Neural cell (in vitro differentiated cells): ENCODE data around the gene ZCCHC14.

Experiments
- EP300 ChIP-seq: fragments of 450-650 bp; conservative IDR thresholded peaks from 2 replicates; pipeline ENCODE4 v1.6.1; 2014; ENCODE audit warnings: antibody characterized with exemption, mild to moderate bottlenecking, moderate library complexity; ENCODE audit not compliant: poor library complexity, severe bottlenecking
- EZH2 ChIP-seq: fragments of 200-600, 300-800 bp; shearing (Covaris generic), sonication (generic); IDR thresholded peaks from 2 replicates; pipeline ENCODE4 v1.6.1; 2014; ENCODE audit warnings: antibody characterized with exemption, low read length, borderline replicate concordance, mild to moderate bottlenecking; ENCODE audit not compliant: insufficient read depth, poor library complexity, severe bottlenecking
- POLR2AphosphoS5 ChIP-seq: IDR thresholded peaks from 2 replicates; pipeline ENCODE4 v1.6.1; 2012
- SMC3 ChIP-seq: fragments of 450-650 bp; conservative IDR thresholded peaks from 2 replicates; pipeline ENCODE4 v1.6.1; 2014; ENCODE audit warnings: antibody characterized with exemption, mild to moderate bottlenecking, moderate library complexity; ENCODE audit not compliant: poor library complexity
- TAF1 ChIP-seq: IDR thresholded peaks from 2 replicates; pipeline ENCODE4 v1.6.1; 2012; ENCODE audit warnings: low read depth
- TF ChIP-seq, protein P1 (sequence below): IDR thresholded peaks from 2 replicates; pipeline ENCODE4 v1.6.1; 2012; ENCODE audit warnings: borderline replicate concordance
- TF ChIP-seq, protein P2 (sequence below): fragments of 450-650 bp; IDR thresholded peaks from 2 replicates; pipeline ENCODE4 v1.5.1; 2014; ENCODE audit warnings: antibody characterized with exemption, mild to moderate bottlenecking, moderate library complexity; ENCODE audit not compliant: poor library complexity, severe bottlenecking

DNA sequence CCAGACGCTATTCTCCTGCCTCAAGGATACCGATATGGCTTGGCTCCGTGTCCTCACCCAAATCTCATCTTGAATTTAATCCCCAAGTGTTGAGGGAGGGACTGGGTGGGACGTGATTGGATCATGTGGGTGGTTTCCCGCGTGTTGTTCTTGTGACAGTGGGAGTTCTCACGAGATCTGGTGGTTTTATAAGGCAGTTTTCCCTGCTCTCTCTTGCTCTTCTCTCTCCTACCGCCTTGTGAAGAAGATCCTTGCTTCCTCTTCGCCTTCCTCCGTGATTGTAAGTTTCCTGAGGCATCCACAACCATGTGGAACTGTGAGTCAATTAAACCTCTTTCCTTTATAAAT lies 43.9 kb upstream of the ZCCHC14 start:
- TF ChIP-seq EZH2 (no peak), SMC3 (no peak), POLR2AphosphoS5 (no peak), TAF1 (no peak), EP300 (no peak)
- TF ChIP-seq, protein P1, sequence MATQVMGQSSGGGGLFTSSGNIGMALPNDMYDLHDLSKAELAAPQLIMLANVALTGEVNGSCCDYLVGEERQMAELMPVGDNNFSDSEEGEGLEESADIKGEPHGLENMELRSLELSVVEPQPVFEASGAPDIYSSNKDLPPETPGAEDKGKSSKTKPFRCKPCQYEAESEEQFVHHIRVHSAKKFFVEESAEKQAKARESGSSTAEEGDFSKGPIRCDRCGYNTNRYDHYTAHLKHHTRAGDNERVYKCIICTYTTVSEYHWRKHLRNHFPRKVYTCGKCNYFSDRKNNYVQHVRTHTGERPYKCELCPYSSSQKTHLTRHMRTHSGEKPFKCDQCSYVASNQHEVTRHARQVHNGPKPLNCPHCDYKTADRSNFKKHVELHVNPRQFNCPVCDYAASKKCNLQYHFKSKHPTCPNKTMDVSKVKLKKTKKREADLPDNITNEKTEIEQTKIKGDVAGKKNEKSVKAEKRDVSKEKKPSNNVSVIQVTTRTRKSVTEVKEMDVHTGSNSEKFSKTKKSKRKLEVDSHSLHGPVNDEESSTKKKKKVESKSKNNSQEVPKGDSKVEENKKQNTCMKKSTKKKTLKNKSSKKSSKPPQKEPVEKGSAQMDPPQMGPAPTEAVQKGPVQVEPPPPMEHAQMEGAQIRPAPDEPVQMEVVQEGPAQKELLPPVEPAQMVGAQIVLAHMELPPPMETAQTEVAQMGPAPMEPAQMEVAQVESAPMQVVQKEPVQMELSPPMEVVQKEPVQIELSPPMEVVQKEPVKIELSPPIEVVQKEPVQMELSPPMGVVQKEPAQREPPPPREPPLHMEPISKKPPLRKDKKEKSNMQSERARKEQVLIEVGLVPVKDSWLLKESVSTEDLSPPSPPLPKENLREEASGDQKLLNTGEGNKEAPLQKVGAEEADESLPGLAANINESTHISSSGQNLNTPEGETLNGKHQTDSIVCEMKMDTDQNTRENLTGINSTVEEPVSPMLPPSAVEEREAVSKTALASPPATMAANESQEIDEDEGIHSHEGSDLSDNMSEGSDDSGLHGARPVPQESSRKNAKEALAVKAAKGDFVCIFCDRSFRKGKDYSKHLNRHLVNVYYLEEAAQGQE = no peak
- TF ChIP-seq, protein P2, sequence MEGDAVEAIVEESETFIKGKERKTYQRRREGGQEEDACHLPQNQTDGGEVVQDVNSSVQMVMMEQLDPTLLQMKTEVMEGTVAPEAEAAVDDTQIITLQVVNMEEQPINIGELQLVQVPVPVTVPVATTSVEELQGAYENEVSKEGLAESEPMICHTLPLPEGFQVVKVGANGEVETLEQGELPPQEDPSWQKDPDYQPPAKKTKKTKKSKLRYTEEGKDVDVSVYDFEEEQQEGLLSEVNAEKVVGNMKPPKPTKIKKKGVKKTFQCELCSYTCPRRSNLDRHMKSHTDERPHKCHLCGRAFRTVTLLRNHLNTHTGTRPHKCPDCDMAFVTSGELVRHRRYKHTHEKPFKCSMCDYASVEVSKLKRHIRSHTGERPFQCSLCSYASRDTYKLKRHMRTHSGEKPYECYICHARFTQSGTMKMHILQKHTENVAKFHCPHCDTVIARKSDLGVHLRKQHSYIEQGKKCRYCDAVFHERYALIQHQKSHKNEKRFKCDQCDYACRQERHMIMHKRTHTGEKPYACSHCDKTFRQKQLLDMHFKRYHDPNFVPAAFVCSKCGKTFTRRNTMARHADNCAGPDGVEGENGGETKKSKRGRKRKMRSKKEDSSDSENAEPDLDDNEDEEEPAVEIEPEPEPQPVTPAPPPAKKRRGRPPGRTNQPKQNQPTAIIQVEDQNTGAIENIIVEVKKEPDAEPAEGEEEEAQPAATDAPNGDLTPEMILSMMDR = no peak
